ENCODE results near the gene TSPAN32.

Gene TSPAN32

DNA sequence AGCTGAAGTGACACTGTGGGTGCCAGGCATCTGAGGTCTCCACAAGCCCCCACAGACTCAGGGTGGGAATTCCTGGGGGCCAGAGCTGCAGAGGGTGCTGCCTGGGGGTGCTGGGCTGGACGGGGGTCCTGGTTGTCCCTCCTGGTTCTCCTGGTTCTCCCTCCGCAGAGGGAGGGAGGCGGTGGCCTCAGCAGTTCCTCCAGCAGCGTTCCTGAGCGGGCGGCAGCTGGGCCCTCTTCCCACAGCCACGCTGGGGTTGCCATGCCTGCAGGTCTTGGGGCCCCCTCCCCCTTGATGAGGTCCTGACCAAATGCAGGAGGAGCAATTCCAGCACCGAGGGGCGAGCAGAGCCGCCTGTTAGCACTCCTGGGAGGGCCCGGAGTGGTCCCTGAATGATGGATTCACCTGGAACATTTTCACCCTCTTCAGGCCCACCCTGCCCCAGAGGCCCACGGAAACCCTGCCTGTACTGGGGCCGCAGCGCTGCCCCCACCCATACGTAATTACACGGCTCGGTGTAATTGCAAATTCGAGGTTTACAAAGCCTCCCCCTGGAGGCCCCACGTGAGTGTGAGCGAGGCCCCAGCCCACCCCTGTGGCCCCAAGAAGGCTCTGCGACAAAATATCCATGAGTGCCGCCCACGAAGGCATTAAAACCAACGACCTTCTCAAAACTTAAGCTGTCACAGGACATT, 730 bp upstream of the TSPAN32 start:
- FAIRE-seq: no peak

DNA sequence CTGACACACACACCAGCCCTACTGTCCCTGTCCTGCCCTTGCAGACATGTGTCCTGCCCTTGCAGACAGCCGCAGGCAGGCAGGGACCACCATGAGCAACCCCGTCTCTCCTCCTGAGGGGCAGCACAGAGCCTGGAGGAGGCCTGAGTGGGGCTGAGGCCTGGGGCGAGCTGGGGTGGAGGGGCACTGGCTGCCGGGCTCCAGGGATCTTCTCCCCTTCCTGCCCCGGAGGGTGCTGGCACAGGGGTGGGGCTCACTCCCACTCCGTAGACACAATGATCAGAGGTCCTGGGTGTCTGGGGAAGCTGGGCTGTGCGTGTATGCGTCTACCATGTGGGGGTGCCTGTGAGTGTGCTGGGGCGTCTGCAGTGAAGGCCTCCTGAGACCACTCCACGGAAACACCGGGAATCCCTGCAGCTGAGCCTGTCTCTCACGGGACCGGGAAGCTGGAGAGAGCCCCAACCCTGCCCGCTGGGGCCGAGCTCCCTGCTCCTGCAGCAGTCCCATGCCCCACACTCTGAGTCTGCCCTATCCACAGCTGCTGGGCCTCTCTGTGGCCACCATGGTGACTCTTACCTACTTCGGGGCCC, 588 bp downstream of the TSPAN32 start:
- no peak for DNase-seq (ENCODE audit: insufficient read length)
- FAIRE-seq: no peak

More for the DNA sequence above, 730 bp upstream of the TSPAN32 start:
- no peak for DNase-seq (ENCODE audit: insufficient read length)
- no peak for TF ChIP-seq TAF1 (IDR thresholded peaks at IDR 0.05; ENCODE audit: borderline replicate concordance, low read depth, low read length)
- TF ChIP-seq POLR2A (IDR thresholded peaks at IDR 0.05; ENCODE audit: low read depth, low read length): no peak
- no peak for TF ChIP-seq POLR2AphosphoS5 (IDR thresholded peaks at IDR 0.05; ENCODE audit: low read depth, low read length)

DNA sequence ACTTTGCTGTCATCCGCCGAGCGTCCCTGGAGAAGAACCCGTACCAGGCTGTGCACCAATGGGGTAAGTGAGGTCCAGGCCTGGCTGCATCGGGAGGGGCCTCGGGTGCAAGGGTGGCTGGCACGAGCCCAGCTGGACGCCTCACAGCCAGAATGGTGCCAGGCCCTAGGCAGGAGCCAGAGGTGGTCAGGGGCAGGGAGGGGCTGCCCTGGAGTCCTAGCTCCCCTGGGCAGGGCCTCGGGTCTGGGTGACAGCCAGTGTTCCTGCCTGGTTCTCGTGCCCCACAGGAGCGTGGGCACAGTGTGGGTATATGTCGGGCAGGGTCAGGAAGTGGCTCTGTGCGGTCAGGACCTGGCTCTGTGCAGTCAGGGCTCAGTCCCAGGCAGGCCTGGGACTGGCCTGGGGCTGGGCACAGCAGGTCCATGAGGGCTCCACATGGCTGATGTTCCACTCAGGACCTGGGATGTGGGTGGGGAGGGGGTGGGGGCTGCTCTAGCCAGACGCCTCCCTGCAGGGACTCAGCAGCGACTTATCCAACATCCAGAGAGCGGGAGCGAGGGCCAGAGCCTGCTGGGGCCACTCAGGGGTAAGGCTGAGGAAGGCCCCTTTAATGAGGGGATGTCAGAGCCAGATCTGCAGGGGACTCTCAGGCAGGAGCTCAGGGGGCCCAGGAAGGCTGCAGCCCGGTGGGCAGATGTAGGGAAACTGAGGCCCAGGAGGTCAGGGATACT, 1.2 kb downstream of the TSPAN32 start:
- no peak for FAIRE-seq
- DNase-seq (ENCODE audit: insufficient read length): no peak

More for the DNA sequence above, 588 bp downstream of the TSPAN32 start:
- no peak for TF ChIP-seq POLR2AphosphoS5 (IDR thresholded peaks at IDR 0.05; ENCODE audit: low read depth, low read length)
- no peak for TF ChIP-seq POLR2A (IDR thresholded peaks at IDR 0.05; ENCODE audit: low read depth, low read length)
- TF ChIP-seq TAF1 (IDR thresholded peaks at IDR 0.05; ENCODE audit: borderline replicate concordance, low read depth, low read length): no peak

DNA sequence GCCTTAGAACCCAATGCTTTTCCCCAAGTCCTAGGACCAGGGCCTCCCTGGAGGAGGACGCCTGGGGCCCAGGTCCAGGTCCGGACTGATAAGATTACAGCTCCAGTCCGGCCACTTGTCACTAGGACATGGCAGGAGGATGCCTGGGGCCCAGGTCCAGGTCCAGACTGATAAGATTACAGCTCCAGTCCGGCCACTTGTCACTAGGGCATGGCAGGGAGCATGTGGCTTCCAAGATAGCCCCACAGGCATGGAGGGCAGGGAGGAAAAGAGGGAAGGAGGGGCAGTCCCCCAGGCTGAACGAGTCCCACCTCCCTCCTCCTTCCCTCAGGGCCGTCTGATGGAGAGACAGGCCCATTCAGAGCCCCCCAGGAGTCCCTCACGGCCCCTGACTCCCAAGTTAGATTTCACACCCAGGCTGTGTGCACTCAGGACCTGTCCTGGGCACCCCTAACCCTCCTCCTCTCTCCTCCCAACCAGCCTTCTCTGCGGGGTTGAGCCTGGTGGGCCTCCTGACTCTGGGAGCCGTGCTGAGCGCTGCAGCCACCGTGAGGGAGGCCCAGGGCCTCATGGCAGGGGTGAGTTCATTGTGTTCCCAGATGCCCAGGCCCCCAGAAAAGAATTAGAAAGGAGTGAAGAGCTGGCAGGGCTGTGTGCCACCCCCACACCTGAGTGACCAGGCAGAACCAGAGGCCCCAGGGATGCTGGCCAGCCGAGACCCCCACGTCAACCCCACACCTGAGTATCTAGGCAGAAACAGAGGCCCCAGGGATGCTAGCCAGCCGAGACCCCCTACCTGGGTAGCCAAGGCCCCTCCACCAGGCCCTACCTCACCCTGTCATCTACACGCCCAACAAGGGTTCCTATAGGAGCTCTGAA, 2.1 kb downstream of the TSPAN32 start:
- no peak for DNase-seq (ENCODE audit: insufficient read length)
- TF ChIP-seq POLR2AphosphoS5 (IDR thresholded peaks at IDR 0.05; ENCODE audit: low read depth, low read length): no peak
- no peak for TF ChIP-seq POLR2A (IDR thresholded peaks at IDR 0.05; ENCODE audit: low read depth, low read length)
- TF ChIP-seq TAF1 (IDR thresholded peaks at IDR 0.05; ENCODE audit: borderline replicate concordance, low read depth, low read length): no peak
- no peak for FAIRE-seq

More for the DNA sequence above, 1.2 kb downstream of the TSPAN32 start:
- TF ChIP-seq TAF1 (IDR thresholded peaks at IDR 0.05; ENCODE audit: borderline replicate concordance, low read depth, low read length) (no peak), POLR2A (IDR thresholded peaks at IDR 0.05; ENCODE audit: low read depth, low read length) (no peak), POLR2AphosphoS5 (IDR thresholded peaks at IDR 0.05; ENCODE audit: low read depth, low read length) (no peak)

GRCh38 chr11:2304506-2305139, 2.8 kb downstream of the TSPAN32 start:
- DNase-seq (ENCODE audit: insufficient read length) (no peak), FAIRE-seq (no peak)
- TF ChIP-seq POLR2AphosphoS5 (IDR thresholded peaks at IDR 0.05; ENCODE audit: low read depth, low read length): no peak

- peak; percentile 78 for DNase-seq (ENCODE audit: insufficient read length)
- peak; percentile 60 for FAIRE-seq
- no peak for TF ChIP-seq POLR2A (IDR thresholded peaks at IDR 0.05; ENCODE audit: low read depth, low read length)
- no peak for TF ChIP-seq TAF1 (IDR thresholded peaks at IDR 0.05; ENCODE audit: borderline replicate concordance, low read depth, low read length)
- no peak for TF ChIP-seq POLR2AphosphoS5 (IDR thresholded peaks at IDR 0.05; ENCODE audit: low read depth, low read length)
Measured at GRCh38 chr11:2305140-2305778, 3.4 kb downstream of the TSPAN32 start.

- FAIRE-seq (no peak), DNase-seq (ENCODE audit: insufficient read length) (no peak)
- TF ChIP-seq POLR2AphosphoS5 (IDR thresholded peaks at IDR 0.05; ENCODE audit: low read depth, low read length): no peak
- no peak for TF ChIP-seq TAF1 (IDR thresholded peaks at IDR 0.05; ENCODE audit: borderline replicate concordance, low read depth, low read length)
- no peak for TF ChIP-seq POLR2A (IDR thresholded peaks at IDR 0.05; ENCODE audit: low read depth, low read length)
Measured at GRCh38 chr11:2305788-2306451, 4.1 kb downstream of the TSPAN32 start.

- TF ChIP-seq TAF1 (IDR thresholded peaks at IDR 0.05; ENCODE audit: borderline replicate concordance, low read depth, low read length) (no peak), POLR2AphosphoS5 (IDR thresholded peaks at IDR 0.05; ENCODE audit: low read depth, low read length) (no peak), POLR2A (IDR thresholded peaks at IDR 0.05; ENCODE audit: low read depth, low read length) (no peak)
- FAIRE-seq (no peak), DNase-seq (ENCODE audit: insufficient read length) (no peak)
Measured at GRCh38 chr11:2306452-2306823, 4.6 kb downstream of the TSPAN32 start.

- DNase-seq (ENCODE audit: insufficient read length): no peak
- FAIRE-seq: no peak
- TF ChIP-seq POLR2A (IDR thresholded peaks at IDR 0.05; ENCODE audit: low read depth, low read length) (no peak), TAF1 (IDR thresholded peaks at IDR 0.05; ENCODE audit: borderline replicate concordance, low read depth, low read length) (no peak), POLR2AphosphoS5 (IDR thresholded peaks at IDR 0.05; ENCODE audit: low read depth, low read length) (no peak)
Measured at GRCh38 chr11:2306877-2307500, 5.2 kb downstream of the TSPAN32 start.

All from GM12892 (cell line).